Measurements from ENCODE around the gene FTH1. TPM values are rescaled to one million over a fixed set of nuclear protein-coding genes. Genes with fewer than 3 reads are reported as not detected.
A peak's percentile ranks its signal among the peaks of the same experiment; 100 is the strongest.

FTH1 gene
- total and polyA plus RNA-seq, 2 of the 13 experiments (the other 11 are each of a cell fraction or from before 2014, with no cell fraction given) = 607 to 760 TPM

DNA sequence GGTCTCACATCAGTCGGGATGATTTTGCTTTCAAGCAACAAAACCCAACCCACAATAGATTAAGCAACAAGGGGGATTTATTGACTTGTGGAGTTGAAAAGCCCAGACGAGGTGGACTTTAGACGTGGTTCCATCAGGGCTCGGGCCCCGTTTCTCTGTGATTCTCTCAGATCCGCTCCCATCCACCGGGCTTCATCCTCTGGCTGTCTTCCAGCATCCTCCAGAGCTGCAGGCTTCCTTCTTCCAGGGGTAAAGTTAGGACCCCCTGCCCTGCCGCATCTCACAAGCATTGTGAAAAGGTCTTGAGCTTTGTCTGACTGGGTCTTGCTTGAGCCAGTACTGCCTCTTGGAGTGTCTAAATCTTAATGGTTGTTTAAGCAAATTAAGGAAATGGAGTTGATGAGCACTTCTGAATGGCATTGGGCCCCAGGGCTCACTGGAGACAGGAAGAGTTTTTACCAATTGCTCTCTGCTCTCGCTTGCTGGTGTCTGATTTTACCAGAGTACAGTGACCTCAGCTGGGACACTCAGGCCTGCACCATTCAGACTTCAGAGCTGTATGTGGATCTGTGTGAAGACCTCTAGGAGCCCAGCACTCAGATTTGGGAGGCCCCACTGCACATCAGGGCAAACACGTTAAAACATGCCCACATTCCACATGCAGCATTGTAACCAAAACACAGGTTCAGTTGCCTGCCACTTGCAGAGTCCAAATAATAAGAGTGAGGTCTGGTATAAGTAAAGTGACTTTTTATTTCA lies 13.5 kb upstream of the FTH1 start (continued):
- TF ChIP-seq, protein P1, sequence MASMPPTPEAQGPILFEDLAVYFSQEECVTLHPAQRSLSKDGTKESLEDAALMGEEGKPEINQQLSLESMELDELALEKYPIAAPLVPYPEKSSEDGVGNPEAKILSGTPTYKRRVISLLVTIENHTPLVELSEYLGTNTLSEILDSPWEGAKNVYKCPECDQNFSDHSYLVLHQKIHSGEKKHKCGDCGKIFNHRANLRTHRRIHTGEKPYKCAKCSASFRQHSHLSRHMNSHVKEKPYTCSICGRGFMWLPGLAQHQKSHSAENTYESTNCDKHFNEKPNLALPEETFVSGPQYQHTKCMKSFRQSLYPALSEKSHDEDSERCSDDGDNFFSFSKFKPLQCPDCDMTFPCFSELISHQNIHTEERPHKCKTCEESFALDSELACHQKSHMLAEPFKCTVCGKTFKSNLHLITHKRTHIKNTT (CRISPR knock-in tag; IDR thresholded peaks at IDR 0.05) = no peak
- no peak for TF ChIP-seq ZKSCAN1 (IDR thresholded peaks at IDR 0.05; ENCODE audit: low read length)
- 0 out of 2 replicates have a peak, but pooled peaks have one; percentile 41 for TF ChIP-seq ZNF205 (CRISPR knock-in tag; IDR thresholded peaks at IDR 0.05)
- TF ChIP-seq, protein P2, sequence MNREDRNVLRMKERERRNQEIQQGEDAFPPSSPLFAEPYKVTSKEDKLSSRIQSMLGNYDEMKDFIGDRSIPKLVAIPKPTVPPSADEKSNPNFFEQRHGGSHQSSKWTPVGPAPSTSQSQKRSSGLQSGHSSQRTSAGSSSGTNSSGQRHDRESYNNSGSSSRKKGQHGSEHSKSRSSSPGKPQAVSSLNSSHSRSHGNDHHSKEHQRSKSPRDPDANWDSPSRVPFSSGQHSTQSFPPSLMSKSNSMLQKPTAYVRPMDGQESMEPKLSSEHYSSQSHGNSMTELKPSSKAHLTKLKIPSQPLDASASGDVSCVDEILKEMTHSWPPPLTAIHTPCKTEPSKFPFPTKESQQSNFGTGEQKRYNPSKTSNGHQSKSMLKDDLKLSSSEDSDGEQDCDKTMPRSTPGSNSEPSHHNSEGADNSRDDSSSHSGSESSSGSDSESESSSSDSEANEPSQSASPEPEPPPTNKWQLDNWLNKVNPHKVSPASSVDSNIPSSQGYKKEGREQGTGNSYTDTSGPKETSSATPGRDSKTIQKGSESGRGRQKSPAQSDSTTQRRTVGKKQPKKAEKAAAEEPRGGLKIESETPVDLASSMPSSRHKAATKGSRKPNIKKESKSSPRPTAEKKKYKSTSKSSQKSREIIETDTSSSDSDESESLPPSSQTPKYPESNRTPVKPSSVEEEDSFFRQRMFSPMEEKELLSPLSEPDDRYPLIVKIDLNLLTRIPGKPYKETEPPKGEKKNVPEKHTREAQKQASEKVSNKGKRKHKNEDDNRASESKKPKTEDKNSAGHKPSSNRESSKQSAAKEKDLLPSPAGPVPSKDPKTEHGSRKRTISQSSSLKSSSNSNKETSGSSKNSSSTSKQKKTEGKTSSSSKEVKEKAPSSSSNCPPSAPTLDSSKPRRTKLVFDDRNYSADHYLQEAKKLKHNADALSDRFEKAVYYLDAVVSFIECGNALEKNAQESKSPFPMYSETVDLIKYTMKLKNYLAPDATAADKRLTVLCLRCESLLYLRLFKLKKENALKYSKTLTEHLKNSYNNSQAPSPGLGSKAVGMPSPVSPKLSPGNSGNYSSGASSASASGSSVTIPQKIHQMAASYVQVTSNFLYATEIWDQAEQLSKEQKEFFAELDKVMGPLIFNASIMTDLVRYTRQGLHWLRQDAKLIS (CRISPR knock-in tag; IDR thresholded peaks at IDR 0.05) = no peak
- TF ChIP-seq, protein P3, sequence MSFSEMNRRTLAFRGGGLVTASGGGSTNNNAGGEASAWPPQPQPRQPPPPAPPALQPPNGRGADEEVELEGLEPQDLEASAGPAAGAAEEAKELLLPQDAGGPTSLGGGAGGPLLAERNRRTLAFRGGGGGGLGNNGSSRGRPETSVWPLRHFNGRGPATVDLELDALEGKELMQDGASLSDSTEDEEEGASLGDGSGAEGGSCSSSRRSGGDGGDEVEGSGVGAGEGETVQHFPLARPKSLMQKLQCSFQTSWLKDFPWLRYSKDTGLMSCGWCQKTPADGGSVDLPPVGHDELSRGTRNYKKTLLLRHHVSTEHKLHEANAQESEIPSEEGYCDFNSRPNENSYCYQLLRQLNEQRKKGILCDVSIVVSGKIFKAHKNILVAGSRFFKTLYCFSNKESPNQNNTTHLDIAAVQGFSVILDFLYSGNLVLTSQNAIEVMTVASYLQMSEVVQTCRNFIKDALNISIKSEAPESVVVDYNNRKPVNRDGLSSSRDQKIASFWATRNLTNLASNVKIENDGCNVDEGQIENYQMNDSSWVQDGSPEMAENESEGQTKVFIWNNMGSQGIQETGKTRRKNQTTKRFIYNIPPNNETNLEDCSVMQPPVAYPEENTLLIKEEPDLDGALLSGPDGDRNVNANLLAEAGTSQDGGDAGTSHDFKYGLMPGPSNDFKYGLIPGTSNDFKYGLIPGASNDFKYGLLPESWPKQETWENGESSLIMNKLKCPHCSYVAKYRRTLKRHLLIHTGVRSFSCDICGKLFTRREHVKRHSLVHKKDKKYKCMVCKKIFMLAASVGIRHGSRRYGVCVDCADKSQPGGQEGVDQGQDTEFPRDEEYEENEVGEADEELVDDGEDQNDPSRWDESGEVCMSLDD (CRISPR knock-in tag; IDR thresholded peaks at IDR 0.05; ENCODE audit: borderline replicate concordance) = no peak
- TF ChIP-seq, protein P4, sequence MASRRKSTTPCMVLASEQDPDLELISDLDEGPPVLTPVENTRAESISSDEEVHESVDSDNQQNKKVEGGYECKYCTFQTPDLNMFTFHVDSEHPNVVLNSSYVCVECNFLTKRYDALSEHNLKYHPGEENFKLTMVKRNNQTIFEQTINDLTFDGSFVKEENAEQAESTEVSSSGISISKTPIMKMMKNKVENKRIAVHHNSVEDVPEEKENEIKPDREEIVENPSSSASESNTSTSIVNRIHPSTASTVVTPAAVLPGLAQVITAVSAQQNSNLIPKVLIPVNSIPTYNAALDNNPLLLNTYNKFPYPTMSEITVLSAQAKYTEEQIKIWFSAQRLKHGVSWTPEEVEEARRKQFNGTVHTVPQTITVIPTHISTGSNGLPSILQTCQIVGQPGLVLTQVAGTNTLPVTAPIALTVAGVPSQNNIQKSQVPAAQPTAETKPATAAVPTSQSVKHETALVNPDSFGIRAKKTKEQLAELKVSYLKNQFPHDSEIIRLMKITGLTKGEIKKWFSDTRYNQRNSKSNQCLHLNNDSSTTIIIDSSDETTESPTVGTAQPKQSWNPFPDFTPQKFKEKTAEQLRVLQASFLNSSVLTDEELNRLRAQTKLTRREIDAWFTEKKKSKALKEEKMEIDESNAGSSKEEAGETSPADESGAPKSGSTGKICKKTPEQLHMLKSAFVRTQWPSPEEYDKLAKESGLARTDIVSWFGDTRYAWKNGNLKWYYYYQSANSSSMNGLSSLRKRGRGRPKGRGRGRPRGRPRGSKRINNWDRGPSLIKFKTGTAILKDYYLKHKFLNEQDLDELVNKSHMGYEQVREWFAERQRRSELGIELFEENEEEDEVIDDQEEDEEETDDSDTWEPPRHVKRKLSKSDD (CRISPR knock-in tag; IDR thresholded peaks at IDR 0.05; ENCODE audit: low read depth) = 0 out of 2 replicates have a peak, but pooled peaks have one; percentile 37
- TF ChIP-seq NFIC (IDR thresholded peaks at IDR 0.05; ENCODE audit: low read length) = peak; percentile 64
- TF ChIP-seq ZNF484 (CRISPR knock-in tag; IDR thresholded peaks at IDR 0.05; ENCODE audit: borderline replicate concordance, low read depth) = no peak
- TF ChIP-seq, protein P5, sequence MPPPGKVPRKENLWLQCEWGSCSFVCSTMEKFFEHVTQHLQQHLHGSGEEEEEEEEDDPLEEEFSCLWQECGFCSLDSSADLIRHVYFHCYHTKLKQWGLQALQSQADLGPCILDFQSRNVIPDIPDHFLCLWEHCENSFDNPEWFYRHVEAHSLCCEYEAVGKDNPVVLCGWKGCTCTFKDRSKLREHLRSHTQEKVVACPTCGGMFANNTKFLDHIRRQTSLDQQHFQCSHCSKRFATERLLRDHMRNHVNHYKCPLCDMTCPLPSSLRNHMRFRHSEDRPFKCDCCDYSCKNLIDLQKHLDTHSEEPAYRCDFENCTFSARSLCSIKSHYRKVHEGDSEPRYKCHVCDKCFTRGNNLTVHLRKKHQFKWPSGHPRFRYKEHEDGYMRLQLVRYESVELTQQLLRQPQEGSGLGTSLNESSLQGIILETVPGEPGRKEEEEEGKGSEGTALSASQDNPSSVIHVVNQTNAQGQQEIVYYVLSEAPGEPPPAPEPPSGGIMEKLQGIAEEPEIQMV (CRISPR knock-in tag; IDR thresholded peaks at IDR 0.05; ENCODE audit: low read depth) = no peak
- TF ChIP-seq, protein P6, sequence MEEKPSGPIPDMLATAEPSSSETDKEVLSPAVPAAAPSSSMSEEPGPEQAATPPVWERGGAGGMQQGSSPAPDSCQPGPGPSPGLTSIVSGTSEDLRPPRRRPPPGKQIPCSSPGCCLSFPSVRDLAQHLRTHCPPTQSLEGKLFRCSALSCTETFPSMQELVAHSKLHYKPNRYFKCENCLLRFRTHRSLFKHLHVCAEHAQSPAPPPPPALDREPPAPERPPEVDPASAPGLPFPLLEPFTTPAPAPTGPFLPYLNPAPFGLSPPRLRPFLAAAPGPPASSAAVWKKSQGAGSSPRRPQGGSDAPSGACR (CRISPR knock-in tag; IDR thresholded peaks at IDR 0.05) = no peak
- TF ChIP-seq, protein P7, sequence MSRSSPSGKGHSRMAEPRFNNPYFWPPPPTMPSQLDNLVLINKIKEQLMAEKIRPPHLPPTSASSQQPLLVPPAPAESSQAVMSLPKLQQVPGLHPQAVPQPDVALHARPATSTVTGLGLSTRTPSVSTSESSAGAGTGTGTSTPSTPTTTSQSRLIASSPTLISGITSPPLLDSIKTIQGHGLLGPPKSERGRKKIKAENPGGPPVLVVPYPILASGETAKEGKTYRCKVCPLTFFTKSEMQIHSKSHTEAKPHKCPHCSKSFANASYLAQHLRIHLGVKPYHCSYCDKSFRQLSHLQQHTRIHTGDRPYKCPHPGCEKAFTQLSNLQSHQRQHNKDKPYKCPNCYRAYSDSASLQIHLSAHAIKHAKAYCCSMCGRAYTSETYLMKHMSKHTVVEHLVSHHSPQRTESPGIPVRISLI (CRISPR knock-in tag; IDR thresholded peaks at IDR 0.05; ENCODE audit: borderline replicate concordance) = no peak
- TF ChIP-seq ZFP62 (CRISPR knock-in tag; IDR thresholded peaks at IDR 0.05) = no peak
- TF ChIP-seq ZSCAN20 (CRISPR knock-in tag; IDR thresholded peaks at IDR 0.05; ENCODE audit: borderline replicate concordance) = no peak

Data from HepG2 (cell line).